Liver (tissue), 3 donors: ENCODE measurements around the gene FLNB.

Experiments
- ATF3 ChIP-seq: IDR thresholded peaks from 2 replicates; pipeline ENCODE4 v1.6.1; 2016; ENCODE audit warnings: antibody characterized with exemption
- CTCF ChIP-seq: fragments of 150-350 bp; IDR thresholded peaks from 2 replicates; pipeline ENCODE4 v1.5.1; 2017; ENCODE audit warnings: improper control_type of control experiment, low read depth, low read length; ENCODE audit not compliant: missing input control
- EGR1 ChIP-seq, 2 donors: IDR thresholded peaks; 2 replicates each; pipeline ENCODE4 v1.6.1; 2016 to 2018; ENCODE audit warnings: antibody characterized with exemption in 2 of 2, low read depth in 2 of 2
- FOXA1 ChIP-seq: IDR thresholded peaks from 2 replicates; pipeline ENCODE4 v1.6.1; 2016; ENCODE audit warnings: antibody characterized with exemption
- GABPA ChIP-seq, 2 donors: IDR thresholded peaks in 1 of 2; conservative IDR thresholded peaks in 1 of 2; 2 replicates each; pipeline ENCODE4 v1.6.1; 2016; ENCODE audit warnings: antibody characterized with exemption in 2 of 2, mild to moderate bottlenecking in 1 of 2, moderate library complexity in 1 of 2
- HNF4G ChIP-seq: IDR thresholded peaks from 2 replicates; pipeline ENCODE4 v1.6.1; 2016; ENCODE audit warnings: antibody characterized with exemption
- JUND ChIP-seq, 2 donors: IDR thresholded peaks; 2 replicates each; pipeline ENCODE4 v1.6.1; 2016; ENCODE audit warnings: antibody characterized with exemption in 2 of 2
- MAX ChIP-seq: IDR thresholded peaks from 2 replicates; pipeline ENCODE4 v1.6.1; 2016; ENCODE audit warnings: antibody characterized with exemption
- RAD21 ChIP-seq, 2 donors: IDR thresholded peaks; 2 replicates each; pipeline ENCODE4 v1.6.1; 2016; ENCODE audit warnings: antibody characterized with exemption in 2 of 2, mild to moderate bottlenecking in 2 of 2
- REST ChIP-seq: IDR thresholded peaks from 2 replicates; pipeline ENCODE4 v1.6.1; 2016; ENCODE audit warnings: antibody characterized with exemption, mild to moderate bottlenecking
- SP1 ChIP-seq: IDR thresholded peaks from 2 replicates; pipeline ENCODE4 v1.6.1; 2018; ENCODE audit warnings: antibody characterized with exemption, mild to moderate bottlenecking
- TAF1 ChIP-seq: conservative IDR thresholded peaks from 2 replicates; pipeline ENCODE4 v1.6.1; 2016; ENCODE audit warnings: antibody characterized with exemption, mild to moderate bottlenecking
- YY1 ChIP-seq: IDR thresholded peaks from 2 replicates; pipeline ENCODE4 v1.6.1; 2016; ENCODE audit warnings: antibody characterized with exemption, mild to moderate bottlenecking
- ZBTB33 ChIP-seq: IDR thresholded peaks from 2 replicates; pipeline ENCODE4 v1.6.1; 2016; ENCODE audit warnings: antibody characterized with exemption
- donor health status: healthy.
- donor health status: healthy.

- TF ChIP-seq CTCF: no peak
- TF ChIP-seq SP1: no peak
- no peak for TF ChIP-seq EGR1 (IDR thresholded peaks at IDR 0.05; ENCODE audit: low read depth in 2 of 2)
- TF ChIP-seq ZBTB33: no peak
- no peak for TF ChIP-seq JUND (IDR thresholded peaks at IDR 0.05)
- TF ChIP-seq REST: no peak
- no peak for TF ChIP-seq MAX
- TF ChIP-seq TAF1: no peak
- TF ChIP-seq RAD21 (IDR thresholded peaks at IDR 0.05): no peak
- TF ChIP-seq YY1: no peak
- no peak for TF ChIP-seq FOXA1
- no peak for TF ChIP-seq HNF4G
- no peak for TF ChIP-seq GABPA (IDR thresholded peaks at IDR 0.05 in 1 of 2, conservative IDR thresholded peaks at IDR 0.05 in 1 of 2)
- no peak for TF ChIP-seq ATF3
Observed at GRCh38 chr3:58206406-58207011, 198.3 kb downstream of the FLNB start.
